Fibroblast of lung (primary cell): ENCODE results near the gene ATP5MG.

Experiments used
- CTCF ChIP-seq, 2 donors: IDR thresholded peaks in 1 of 2; conservative IDR thresholded peaks in 1 of 2; 1 replicate in 1 of 2; 2 replicates in 1 of 2; pipeline ENCODE4 v1.5.1; 2011 to 2012; ENCODE audit warnings: low read length in 2 of 2, control low read depth in 1 of 2, inconsistent platforms in 1 of 2, low read depth in 1 of 2, mild to moderate bottlenecking in 1 of 2
- EZH2 ChIP-seq: IDR thresholded peaks from 2 replicates; pipeline ENCODE4 v1.5.1; 2012; ENCODE audit warnings: low read length, control low read depth, mild to moderate bottlenecking; ENCODE audit errors: missing control alignments

- TF ChIP-seq CTCF (conservative IDR thresholded peaks at IDR 0.05 in 1 of 2, IDR thresholded peaks at IDR 0.05 in 1 of 2; ENCODE audit: low read depth in 1 of 2, low read length in 2 of 2) (no peak), EZH2 (no peak)
Measured at GRCh38 chr11:118448294-118448693, 46.9 kb downstream of the ATP5MG start.
